ENCODE results near the gene POU6F2. TPM values are rescaled to one million over a fixed set of nuclear protein-coding genes. Genes with fewer than 3 reads are reported as not detected.

Gene POU6F2
- total RNA-seq, 1 experiment from 2014 or later: not detected

DNA sequence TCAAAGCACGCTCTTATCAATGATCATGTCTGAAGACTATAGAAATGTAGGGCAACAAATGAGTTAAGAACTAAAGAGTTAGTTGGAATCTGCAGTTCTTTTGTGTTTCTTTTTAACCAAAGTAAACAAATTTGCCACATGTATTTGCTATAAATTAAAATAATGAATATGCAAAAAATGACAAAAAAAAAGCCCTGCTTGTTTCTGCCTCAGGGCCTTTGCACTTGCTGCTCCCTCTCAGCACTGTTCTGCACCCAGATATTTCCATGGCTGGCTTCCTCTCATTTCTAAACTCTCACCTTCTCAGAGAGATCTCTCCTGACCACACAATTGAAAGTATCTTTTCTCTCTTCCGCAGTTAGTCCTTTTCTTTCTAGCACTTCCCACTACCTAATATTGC is 406.7 kb downstream of the POU6F2 start:
- intact Hi-C loops (cut with micrococcal nuclease; ENCODE audit: unreplicated experiment) (no loop called here), in situ Hi-C loops (cut with HindIII; ENCODE audit: low pct_unique_long_range_greater_than_20kb, low sequenced_read_pairs) (no loop called here)
- H3K4me3 ChIP-seq (ENCODE audit: low read depth in 2 of 2, low read length in 2 of 2): no peak overlapping the region
- POLR2A ChIA-PET: no interaction called here
- H3K36me3 ChIP-seq (ENCODE audit: control insufficient read depth, insufficient read depth, low read length): no peaks in the 10 kb centered on the region
- ATAC-seq (no peak), DNase-seq (ENCODE audit: low read depth, low spot score) (no peak)
- H3K27ac ChIP-seq (ENCODE audit: low read length): no peak overlapping the region
- H3K4me1 ChIP-seq (ENCODE audit: control insufficient read depth, insufficient read depth, low read length): no peaks in the 10 kb centered on the region
- peaks cover 4% of the 10 kb centered on the region for H3K27me3 ChIP-seq (ENCODE audit: control insufficient read depth, insufficient read depth, low read length)
- no TSS peak for BruUV-seq (replicated peaks)
- CTCF ChIA-PET: no interaction called here
- no peak for TF ChIP-seq SIN3A (IDR thresholded peaks at IDR 0.05; ENCODE audit: borderline replicate concordance, insufficient read depth, low read depth, low read length)
- TF ChIP-seq, protein P1, sequence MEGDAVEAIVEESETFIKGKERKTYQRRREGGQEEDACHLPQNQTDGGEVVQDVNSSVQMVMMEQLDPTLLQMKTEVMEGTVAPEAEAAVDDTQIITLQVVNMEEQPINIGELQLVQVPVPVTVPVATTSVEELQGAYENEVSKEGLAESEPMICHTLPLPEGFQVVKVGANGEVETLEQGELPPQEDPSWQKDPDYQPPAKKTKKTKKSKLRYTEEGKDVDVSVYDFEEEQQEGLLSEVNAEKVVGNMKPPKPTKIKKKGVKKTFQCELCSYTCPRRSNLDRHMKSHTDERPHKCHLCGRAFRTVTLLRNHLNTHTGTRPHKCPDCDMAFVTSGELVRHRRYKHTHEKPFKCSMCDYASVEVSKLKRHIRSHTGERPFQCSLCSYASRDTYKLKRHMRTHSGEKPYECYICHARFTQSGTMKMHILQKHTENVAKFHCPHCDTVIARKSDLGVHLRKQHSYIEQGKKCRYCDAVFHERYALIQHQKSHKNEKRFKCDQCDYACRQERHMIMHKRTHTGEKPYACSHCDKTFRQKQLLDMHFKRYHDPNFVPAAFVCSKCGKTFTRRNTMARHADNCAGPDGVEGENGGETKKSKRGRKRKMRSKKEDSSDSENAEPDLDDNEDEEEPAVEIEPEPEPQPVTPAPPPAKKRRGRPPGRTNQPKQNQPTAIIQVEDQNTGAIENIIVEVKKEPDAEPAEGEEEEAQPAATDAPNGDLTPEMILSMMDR (IDR thresholded peaks at IDR 0.05): no peak
- TF ChIP-seq, protein P2, sequence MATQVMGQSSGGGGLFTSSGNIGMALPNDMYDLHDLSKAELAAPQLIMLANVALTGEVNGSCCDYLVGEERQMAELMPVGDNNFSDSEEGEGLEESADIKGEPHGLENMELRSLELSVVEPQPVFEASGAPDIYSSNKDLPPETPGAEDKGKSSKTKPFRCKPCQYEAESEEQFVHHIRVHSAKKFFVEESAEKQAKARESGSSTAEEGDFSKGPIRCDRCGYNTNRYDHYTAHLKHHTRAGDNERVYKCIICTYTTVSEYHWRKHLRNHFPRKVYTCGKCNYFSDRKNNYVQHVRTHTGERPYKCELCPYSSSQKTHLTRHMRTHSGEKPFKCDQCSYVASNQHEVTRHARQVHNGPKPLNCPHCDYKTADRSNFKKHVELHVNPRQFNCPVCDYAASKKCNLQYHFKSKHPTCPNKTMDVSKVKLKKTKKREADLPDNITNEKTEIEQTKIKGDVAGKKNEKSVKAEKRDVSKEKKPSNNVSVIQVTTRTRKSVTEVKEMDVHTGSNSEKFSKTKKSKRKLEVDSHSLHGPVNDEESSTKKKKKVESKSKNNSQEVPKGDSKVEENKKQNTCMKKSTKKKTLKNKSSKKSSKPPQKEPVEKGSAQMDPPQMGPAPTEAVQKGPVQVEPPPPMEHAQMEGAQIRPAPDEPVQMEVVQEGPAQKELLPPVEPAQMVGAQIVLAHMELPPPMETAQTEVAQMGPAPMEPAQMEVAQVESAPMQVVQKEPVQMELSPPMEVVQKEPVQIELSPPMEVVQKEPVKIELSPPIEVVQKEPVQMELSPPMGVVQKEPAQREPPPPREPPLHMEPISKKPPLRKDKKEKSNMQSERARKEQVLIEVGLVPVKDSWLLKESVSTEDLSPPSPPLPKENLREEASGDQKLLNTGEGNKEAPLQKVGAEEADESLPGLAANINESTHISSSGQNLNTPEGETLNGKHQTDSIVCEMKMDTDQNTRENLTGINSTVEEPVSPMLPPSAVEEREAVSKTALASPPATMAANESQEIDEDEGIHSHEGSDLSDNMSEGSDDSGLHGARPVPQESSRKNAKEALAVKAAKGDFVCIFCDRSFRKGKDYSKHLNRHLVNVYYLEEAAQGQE (IDR thresholded peaks at IDR 0.05; ENCODE audit: insufficient read depth in 1 of 2, low read depth in 2 of 2, low read length in 1 of 2): no peak
- TF ChIP-seq TCF7L2 (IDR thresholded peaks at IDR 0.05; ENCODE audit: low read depth, low read length): no peak
- TF ChIP-seq POLR2AphosphoS5 (IDR thresholded peaks at IDR 0.05; ENCODE audit: low read depth, low read length): no peak
- H3K9me3 ChIP-seq (ENCODE audit: control insufficient read depth, insufficient read depth, low read depth, low read length): no peaks in the 10 kb centered on the region

DNA sequence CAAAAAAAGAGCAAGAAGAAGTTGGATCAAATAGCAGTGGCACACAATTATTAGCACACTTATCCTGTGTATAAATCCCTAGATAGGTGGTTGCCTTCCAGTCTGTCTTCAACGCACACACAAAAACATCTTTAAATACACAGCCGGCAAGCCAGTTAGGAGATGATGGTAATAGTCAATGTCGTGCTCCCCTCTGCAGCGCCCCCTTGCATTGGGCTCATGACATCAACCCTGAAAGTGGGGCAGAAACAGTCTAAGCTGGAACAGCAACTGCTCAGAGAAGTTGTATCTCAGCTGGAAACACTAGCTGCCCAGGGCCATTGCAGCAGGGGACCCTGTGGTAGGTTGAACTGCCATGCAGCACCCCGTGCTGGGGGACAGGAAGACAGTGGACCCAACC is 409.0 kb downstream of the POU6F2 start:
- Histone ChIP-seq H3K27ac (ENCODE audit: low read length) (no peak overlapping the region), H3K27me3 (ENCODE audit: control insufficient read depth, insufficient read depth, low read length) (peaks cover 4% of the 10 kb centered on the region), H3K36me3 (ENCODE audit: control insufficient read depth, insufficient read depth, low read length) (no peaks in the 10 kb centered on the region), H3K9me3 (ENCODE audit: control insufficient read depth, insufficient read depth, low read depth, low read length) (no peaks in the 10 kb centered on the region), H3K4me1 (ENCODE audit: control insufficient read depth, insufficient read depth, low read length) (no peaks in the 10 kb centered on the region), H3K4me3 (ENCODE audit: low read depth in 2 of 2, low read length in 2 of 2) (no peak overlapping the region)
- BruUV-seq (replicated peaks): no TSS peak
- TF ChIP-seq, protein P1 (IDR thresholded peaks at IDR 0.05): no peak
- TF ChIP-seq POLR2AphosphoS5 (IDR thresholded peaks at IDR 0.05; ENCODE audit: low read depth, low read length) (no peak), SIN3A (IDR thresholded peaks at IDR 0.05; ENCODE audit: borderline replicate concordance, insufficient read depth, low read depth, low read length) (no peak)
- ChIA-PET CTCF (no interaction called here), POLR2A (no interaction called here)
- no peak for DNase-seq (ENCODE audit: low read depth, low spot score)
- no peak for ATAC-seq
- in situ Hi-C loops (cut with HindIII; ENCODE audit: low pct_unique_long_range_greater_than_20kb, low sequenced_read_pairs) (no loop called here), intact Hi-C loops (cut with micrococcal nuclease; ENCODE audit: unreplicated experiment) (no loop called here)
